ENCODE results near the gene SMIM14.

The SMIM14 gene

DNA sequence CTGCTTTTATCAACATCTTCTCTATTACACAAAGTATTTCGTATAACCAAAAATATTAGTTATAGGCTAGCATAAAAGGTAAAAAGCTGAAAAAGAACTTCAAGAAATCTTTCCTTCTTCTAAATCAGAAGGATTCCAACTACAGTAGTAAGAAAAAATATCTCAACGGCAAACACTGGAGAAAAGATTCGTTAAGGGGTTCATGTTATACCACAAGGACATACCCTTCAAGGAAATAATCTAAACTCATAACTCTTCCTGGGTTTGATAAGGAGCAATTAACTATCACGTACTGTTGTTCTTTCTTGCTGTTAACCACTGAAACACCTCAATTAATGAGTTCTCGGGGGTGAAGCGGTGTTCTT lies 1.5 kb downstream of the SMIM14 start:
- TF ChIP-seq POLR2A (IDR thresholded peaks at IDR 0.05; ENCODE audit: extremely low read depth, insufficient read length) (no peak), MYC (IDR thresholded peaks at IDR 0.05; ENCODE audit: low read depth, low read length) (no peak)
- TF ChIP-seq, protein P1, sequence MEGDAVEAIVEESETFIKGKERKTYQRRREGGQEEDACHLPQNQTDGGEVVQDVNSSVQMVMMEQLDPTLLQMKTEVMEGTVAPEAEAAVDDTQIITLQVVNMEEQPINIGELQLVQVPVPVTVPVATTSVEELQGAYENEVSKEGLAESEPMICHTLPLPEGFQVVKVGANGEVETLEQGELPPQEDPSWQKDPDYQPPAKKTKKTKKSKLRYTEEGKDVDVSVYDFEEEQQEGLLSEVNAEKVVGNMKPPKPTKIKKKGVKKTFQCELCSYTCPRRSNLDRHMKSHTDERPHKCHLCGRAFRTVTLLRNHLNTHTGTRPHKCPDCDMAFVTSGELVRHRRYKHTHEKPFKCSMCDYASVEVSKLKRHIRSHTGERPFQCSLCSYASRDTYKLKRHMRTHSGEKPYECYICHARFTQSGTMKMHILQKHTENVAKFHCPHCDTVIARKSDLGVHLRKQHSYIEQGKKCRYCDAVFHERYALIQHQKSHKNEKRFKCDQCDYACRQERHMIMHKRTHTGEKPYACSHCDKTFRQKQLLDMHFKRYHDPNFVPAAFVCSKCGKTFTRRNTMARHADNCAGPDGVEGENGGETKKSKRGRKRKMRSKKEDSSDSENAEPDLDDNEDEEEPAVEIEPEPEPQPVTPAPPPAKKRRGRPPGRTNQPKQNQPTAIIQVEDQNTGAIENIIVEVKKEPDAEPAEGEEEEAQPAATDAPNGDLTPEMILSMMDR (IDR thresholded peaks at IDR 0.05; ENCODE audit: low read depth, low read length), result no peak
- TF ChIP-seq, protein P2, sequence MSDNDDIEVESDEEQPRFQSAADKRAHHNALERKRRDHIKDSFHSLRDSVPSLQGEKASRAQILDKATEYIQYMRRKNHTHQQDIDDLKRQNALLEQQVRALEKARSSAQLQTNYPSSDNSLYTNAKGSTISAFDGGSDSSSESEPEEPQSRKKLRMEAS (IDR thresholded peaks at IDR 0.05; ENCODE audit: low read depth, low read length), result no peak
- no peak for DNase-seq (ENCODE audit: low read depth)
- peak overlapping the region; percentile 92 for H3K4me3 ChIP-seq (ENCODE audit: low read depth, low read length)

DNA sequence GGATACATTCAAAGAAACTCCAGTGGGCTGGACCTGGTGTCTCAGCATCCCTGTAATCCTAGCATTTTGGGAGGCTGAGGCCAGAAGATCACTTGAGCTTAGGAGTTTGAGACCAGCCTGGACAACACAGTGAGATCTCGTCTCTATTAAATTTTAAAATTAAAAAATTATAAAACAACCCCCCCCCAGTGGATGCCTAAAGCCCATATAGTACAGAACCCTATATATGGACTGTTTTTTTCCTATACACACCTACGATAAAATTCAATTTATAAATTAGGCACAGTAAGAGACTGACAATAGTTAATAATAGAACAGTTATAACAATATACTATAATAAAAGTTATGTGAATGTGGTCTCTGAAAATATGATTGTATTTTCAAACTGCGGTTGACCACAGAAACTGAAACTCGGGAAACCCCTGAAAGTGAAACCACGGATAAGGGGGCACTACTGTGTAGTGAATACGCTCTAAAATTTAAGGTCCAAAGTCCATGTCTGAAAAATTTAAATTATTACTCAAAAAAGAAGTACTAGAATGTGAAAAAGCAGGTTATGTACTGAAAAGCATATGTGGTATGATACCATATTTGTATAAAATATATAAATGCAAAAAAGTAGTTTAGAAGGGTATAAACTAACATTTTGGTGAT lies 2.0 kb downstream of the SMIM14 start:
- TF ChIP-seq MYC (IDR thresholded peaks at IDR 0.05; ENCODE audit: low read depth, low read length), result no peak
- TF ChIP-seq, protein P2 (IDR thresholded peaks at IDR 0.05; ENCODE audit: low read depth, low read length), result no peak
- TF ChIP-seq POLR2A (IDR thresholded peaks at IDR 0.05; ENCODE audit: extremely low read depth, insufficient read length), result no peak
- peak overlapping the region; percentile 92 for H3K4me3 ChIP-seq (ENCODE audit: low read depth, low read length)
- peak; percentile 41 for DNase-seq (ENCODE audit: low read depth)

DNA sequence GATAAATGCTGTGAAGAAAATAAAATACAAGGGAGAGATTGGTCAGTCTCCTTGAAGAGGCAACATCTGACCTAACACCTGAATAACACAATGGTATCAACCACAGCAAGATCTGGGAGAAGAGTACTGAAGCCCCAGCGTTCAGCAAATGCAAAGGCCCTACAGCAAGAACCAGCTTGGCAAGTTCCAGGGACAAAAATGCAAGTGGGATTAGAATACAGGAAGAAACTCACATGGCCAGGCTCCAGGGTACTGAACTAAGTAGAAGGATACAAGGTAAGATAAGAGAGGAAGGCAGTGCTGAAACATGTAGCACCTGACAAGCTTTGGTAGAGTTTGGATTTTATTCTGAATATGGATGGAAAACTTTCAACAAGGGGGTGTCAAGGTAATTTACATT lies 3.6 kb downstream of the SMIM14 start:
- no peak overlapping the region for H3K4me3 ChIP-seq (ENCODE audit: low read depth, low read length)
- TF ChIP-seq, protein P2 (IDR thresholded peaks at IDR 0.05; ENCODE audit: low read depth, low read length), result no peak
- TF ChIP-seq POLR2A (IDR thresholded peaks at IDR 0.05; ENCODE audit: extremely low read depth, insufficient read length) (no peak), MYC (IDR thresholded peaks at IDR 0.05; ENCODE audit: low read depth, low read length) (no peak)
- TF ChIP-seq, protein P1 (IDR thresholded peaks at IDR 0.05; ENCODE audit: low read depth, low read length), result no peak

DNA sequence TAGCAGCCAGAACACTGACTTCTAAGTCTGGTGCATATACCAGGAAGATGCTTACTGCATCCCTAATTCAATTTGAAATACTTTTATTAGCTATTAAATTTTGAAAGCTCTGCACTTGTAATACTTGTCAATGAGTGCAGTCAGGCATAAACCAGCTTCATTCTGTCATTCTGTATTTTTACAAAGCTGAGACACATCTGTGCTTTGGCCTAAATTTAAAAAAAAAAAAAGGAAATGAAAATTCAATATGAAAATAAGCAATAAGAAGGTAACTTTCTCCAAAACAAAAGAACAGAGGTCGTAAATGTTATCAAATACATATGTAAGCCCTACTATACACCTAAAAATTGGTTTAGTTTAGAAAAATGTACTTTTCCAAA lies 7.0 kb downstream of the SMIM14 start:
- no peak overlapping the region for H3K4me3 ChIP-seq (ENCODE audit: low read depth, low read length)
- DNase-seq (ENCODE audit: low read depth), result no peak
- TF ChIP-seq MYC (IDR thresholded peaks at IDR 0.05; ENCODE audit: low read depth, low read length) (no peak), POLR2A (IDR thresholded peaks at IDR 0.05; ENCODE audit: extremely low read depth, insufficient read length) (no peak)
- TF ChIP-seq, protein P1 (IDR thresholded peaks at IDR 0.05; ENCODE audit: low read depth, low read length), result no peak
- TF ChIP-seq, protein P2 (IDR thresholded peaks at IDR 0.05; ENCODE audit: low read depth, low read length), result no peak

More for the DNA sequence above, 3.6 kb downstream of the SMIM14 start:
- no peak for DNase-seq (ENCODE audit: low read depth)

DNA sequence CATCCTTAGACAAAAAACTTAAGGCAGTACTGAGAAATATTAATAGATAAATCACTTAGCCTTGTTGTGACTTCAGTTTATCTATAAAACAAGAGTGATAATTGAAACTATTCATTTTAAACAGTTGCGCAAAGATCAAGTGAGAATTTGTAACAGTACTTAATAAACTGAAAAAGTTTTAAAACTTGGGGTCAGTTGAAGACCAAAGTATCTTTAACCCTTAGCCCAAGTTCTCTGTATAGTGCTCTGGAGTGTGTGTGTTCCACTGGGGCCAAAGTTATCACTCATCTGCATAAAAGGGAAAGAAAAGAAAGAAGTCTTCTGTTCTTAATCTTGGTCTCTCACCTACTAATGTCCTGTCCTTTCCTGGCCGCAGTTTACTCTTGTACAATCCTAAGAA lies 11.3 kb downstream of the SMIM14 start:
- no peak for TF ChIP-seq MYC (IDR thresholded peaks at IDR 0.05; ENCODE audit: low read depth, low read length)
- TF ChIP-seq, protein P1 (IDR thresholded peaks at IDR 0.05; ENCODE audit: low read depth, low read length), result no peak
- TF ChIP-seq POLR2A (IDR thresholded peaks at IDR 0.05; ENCODE audit: extremely low read depth, insufficient read length), result no peak
- TF ChIP-seq, protein P2 (IDR thresholded peaks at IDR 0.05; ENCODE audit: low read depth, low read length), result no peak
- no peak for DNase-seq (ENCODE audit: low read depth)
- no peak overlapping the region for H3K4me3 ChIP-seq (ENCODE audit: low read depth, low read length)

DNA sequence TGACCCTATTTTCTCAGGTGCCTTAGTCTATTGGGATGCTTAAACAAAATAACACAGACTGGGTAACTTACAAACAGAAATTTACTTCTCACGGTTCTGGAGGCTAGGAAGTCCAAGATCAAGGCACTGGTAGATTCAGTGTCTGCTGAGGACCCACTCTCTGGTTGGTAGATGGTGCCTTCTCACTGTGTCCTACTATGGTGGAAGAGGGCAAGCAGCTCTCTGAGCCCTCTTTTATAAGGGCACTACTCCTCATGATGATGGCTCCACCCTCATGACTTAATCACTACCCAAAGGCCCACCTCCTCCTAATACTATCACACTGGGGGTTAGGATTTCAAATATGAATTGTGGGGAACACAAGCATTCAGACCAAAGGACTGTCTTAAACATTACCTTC lies 11.8 kb downstream of the SMIM14 start:
- TF ChIP-seq, protein P2 (IDR thresholded peaks at IDR 0.05; ENCODE audit: low read depth, low read length), result no peak
- TF ChIP-seq, protein P1 (IDR thresholded peaks at IDR 0.05; ENCODE audit: low read depth, low read length), result no peak
- TF ChIP-seq POLR2A (IDR thresholded peaks at IDR 0.05; ENCODE audit: extremely low read depth, insufficient read length) (no peak), MYC (IDR thresholded peaks at IDR 0.05; ENCODE audit: low read depth, low read length) (no peak)
- DNase-seq (ENCODE audit: low read depth), result no peak
- H3K4me3 ChIP-seq (ENCODE audit: low read depth, low read length), result no peak overlapping the region
